HepG2 (cell line): Measurements from ENCODE around the gene ZNF574.

Experiments used
- FOXJ3 ChIP-seq: sonication (generic); formaldehyde crosslinking; IDR thresholded peaks from 2 replicates; pipeline ENCODE4 v1.4.0; 2020; ENCODE audit warnings: missing genetic modification reagents, mild to moderate bottlenecking, borderline replicate concordance
- POLR2AphosphoS2 ChIP-seq: IDR thresholded peaks from 2 replicates; pipeline ENCODE4 v1.6.1; 2011; ENCODE audit warnings: low read depth, low read length, improper control_type of control experiment
- RBAK ChIP-seq: sonication (generic); formaldehyde crosslinking; IDR thresholded peaks from 2 replicates; pipeline ENCODE4 v1.5.1; 2020; ENCODE audit warnings: mild to moderate bottlenecking, missing genetic modification reagents
- REST ChIP-seq, 2 experiments: IDR thresholded peaks; 2 replicates each; pipeline ENCODE4 v1.6.1; 2011 to 2012; ENCODE audit warnings: low read length in 2 of 2, borderline replicate concordance in 1 of 2, low read depth in 1 of 2, mild to moderate bottlenecking in 1 of 2, moderate library complexity in 1 of 2
- TF ChIP-seq, protein P1 (sequence below): sonication (generic); formaldehyde crosslinking; IDR thresholded peaks from 2 replicates; pipeline ENCODE4 v1.9.0; 2022; ENCODE audit warnings: low read depth, missing genetic modification reagents

DNA sequence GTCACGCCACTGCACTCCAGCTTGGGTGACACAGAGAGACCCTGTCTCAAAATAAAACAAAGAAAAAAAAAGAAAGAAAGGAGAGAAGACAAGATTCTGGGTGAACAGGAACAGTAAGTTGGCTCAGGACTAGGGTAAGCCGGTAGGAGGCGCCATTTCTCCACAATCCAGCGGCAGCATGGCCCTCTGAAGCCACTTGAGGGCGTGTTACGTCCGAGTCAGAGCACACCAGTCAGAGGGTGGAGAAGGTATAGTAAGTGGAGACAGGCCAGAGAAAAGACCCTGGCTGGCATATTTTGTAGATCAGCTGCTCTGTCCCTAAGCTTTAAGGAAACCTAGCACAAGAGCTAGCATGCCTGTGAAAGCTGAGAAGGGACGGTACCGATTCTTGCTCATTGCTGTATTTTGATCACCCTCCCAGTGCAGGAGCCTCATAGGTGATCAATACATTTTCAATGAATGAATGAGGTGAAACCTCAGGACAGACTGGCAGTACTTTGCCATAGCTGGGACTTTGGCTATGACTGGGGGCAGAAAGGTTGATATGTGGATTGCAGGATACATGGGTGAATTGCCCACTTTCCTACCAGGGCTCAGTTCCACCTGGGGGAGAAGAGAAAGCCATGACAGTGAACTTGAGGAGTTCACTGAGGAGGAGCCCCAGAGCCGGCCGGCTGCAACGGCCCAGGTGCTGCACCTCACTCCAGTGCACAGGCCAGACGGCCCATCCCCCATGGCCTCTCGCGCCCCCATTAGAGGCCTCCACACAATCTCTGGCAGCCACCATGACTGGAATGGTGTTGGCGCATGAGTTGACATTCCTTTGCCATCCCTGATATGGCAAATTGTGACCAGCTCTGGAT, 32.8 kb downstream of the ZNF574 start:
- TF ChIP-seq, protein P1, sequence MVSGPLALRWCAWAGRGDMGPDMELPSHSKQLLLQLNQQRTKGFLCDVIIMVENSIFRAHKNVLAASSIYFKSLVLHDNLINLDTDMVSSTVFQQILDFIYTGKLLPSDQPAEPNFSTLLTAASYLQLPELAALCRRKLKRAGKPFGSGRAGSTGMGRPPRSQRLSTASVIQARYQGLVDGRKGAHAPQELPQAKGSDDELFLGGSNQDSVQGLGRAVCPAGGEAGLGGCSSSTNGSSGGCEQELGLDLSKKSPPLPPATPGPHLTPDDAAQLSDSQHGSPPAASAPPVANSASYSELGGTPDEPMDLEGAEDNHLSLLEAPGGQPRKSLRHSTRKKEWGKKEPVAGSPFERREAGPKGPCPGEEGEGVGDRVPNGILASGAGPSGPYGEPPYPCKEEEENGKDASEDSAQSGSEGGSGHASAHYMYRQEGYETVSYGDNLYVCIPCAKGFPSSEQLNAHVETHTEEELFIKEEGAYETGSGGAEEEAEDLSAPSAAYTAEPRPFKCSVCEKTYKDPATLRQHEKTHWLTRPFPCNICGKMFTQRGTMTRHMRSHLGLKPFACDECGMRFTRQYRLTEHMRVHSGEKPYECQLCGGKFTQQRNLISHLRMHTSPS: no peak
- TF ChIP-seq RBAK (CRISPR knock-in tag) (no peak), POLR2AphosphoS2 (no peak), FOXJ3 (no peak), REST (IDR thresholded peaks at IDR 0.05; ENCODE audit: borderline replicate concordance in 1 of 2, low read depth in 1 of 2, low read length in 2 of 2) (no peak)
